H1 (cell line): ENCODE results near the gene ADPRHL1. TPM values are rescaled to one million over a fixed set of nuclear protein-coding genes. Genes with fewer than 3 reads are reported as not detected.

Experiments
- polyA plus RNA-seq, 7 experiments: library from polyadenylated mRNA; depleted of rRNA in 3 of 7; stranded (reverse) in 5 of 7; unstranded in 2 of 7; fragments of >200 nt in 5 of 7; fragments of 200-250 nt in 2 of 7; gene quantifications; 1 replicate in 5 of 7; 2 replicates in 1 of 7; 4 replicates in 1 of 7; pipeline versions ENCODE4 v1.2.1 to v1.2.3, GENCODE V29; 2011 to 2013; ENCODE audit warnings: missing spikeins in 2 of 7, mixed read lengths in 2 of 7
- total RNA-seq: library from RNA; stranded (reverse); fragmentation: NEBNext Ultra II Directional; extraction: Animal tissue kit (Norgen Biotek cat#: 25700); gene quantifications from 2 replicates; pipeline ENCODE4 v1.2.1, GENCODE V29; 2021
- TF ChIP-seq, protein P1 (sequence below): IDR thresholded peaks from 2 replicates; pipeline ENCODE4 v1.6.1; 2011; ENCODE audit warnings: low read length, improper control_type of control experiment

The ADPRHL1 gene
- total and polyA plus RNA-seq, 2 of the 8 experiments (the other 6 are each of a cell fraction or from before 2014, with no cell fraction given), result 0.74 to 1.7 TPM

DNA sequence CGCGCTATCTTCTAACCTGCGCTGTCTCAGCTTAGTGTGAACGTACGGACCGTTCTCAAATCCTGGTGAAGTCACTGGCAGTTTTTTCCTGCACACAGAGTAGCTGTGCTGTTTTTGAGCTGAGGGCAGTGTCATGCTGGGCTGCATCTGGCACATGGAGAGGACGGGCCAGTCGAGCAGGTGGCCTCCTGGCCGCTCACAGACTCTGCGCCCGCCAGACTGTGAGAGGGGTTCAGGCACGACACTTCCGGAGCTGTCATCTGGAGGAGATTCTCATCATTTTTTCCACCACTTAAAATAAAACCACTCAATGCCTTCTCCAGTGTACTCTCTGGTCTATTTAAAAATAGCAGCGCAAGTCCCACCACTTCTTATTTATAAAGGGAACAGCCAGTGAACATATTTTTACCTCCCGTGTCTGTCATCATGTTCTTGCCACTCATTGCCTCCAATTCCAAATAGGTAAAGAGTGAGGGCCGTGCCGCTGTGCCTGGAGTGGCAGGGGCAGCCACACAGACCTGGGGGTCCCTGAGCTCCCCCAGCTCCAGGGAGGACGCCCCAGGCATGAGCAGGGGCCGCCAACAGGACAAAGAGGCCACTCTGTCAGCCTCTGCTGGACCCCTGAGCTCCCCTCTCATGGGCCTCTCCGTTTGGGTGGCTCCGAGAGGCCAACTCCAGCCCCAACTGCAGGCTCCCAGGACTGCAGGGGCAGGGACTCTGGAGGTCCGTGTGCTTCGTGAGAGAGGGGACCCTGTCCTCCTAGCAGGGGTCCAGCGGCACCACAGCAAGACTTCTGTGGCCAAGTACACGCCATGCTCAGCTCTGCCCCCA is 52.5 kb downstream of the ADPRHL1 start (continued):
- TF ChIP-seq, protein P1, sequence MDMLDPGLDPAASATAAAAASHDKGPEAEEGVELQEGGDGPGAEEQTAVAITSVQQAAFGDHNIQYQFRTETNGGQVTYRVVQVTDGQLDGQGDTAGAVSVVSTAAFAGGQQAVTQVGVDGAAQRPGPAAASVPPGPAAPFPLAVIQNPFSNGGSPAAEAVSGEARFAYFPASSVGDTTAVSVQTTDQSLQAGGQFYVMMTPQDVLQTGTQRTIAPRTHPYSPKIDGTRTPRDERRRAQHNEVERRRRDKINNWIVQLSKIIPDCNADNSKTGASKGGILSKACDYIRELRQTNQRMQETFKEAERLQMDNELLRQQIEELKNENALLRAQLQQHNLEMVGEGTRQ, result no peak
- TF ChIP-seq, all 59 proteins: peak for 0
